ENCODE measurements around the gene C16orf86.

DNA sequence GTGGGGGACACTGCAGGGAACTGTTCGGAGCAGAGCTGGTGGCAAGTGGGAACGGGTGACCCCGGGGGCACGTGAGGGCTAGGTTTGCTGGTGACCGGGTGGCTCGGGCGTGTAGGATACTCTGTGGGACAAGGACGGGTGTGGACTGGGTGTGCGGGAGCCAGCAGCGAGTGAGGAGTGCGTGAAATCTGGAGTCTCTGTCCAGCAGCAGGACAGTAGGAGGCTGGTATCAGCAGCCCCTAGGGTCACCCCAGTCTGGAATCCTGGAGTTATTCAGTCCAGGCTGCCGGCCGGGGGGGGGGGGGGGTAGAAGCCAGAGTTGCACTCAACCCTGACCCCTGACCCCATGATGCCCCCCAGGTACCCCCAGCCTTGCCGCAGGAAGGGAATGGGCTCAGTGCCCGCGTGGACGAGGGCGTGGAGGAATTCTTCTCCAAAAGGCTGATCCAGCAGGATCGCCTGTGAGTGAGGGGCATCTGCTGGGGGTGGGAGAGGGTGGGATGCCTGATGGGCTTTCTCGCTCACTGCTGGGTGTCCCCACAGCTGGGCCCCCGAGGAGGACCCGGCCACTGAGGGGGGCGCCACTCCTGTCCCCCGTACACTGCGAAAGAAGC is 12.7 kb upstream of the C16orf86 start:
- TF ChIP-seq POLR2A (IDR thresholded peaks at IDR 0.05) = no peak
- no peak for TF ChIP-seq POLR2AphosphoS5 (IDR thresholded peaks at IDR 0.05)
- TF ChIP-seq, protein P1, sequence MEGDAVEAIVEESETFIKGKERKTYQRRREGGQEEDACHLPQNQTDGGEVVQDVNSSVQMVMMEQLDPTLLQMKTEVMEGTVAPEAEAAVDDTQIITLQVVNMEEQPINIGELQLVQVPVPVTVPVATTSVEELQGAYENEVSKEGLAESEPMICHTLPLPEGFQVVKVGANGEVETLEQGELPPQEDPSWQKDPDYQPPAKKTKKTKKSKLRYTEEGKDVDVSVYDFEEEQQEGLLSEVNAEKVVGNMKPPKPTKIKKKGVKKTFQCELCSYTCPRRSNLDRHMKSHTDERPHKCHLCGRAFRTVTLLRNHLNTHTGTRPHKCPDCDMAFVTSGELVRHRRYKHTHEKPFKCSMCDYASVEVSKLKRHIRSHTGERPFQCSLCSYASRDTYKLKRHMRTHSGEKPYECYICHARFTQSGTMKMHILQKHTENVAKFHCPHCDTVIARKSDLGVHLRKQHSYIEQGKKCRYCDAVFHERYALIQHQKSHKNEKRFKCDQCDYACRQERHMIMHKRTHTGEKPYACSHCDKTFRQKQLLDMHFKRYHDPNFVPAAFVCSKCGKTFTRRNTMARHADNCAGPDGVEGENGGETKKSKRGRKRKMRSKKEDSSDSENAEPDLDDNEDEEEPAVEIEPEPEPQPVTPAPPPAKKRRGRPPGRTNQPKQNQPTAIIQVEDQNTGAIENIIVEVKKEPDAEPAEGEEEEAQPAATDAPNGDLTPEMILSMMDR (IDR thresholded peaks at IDR 0.05) = no peak
